A673 (cell line): ENCODE data around the gene GAL3ST2. TPM values are rescaled to one million over a fixed set of nuclear protein-coding genes. Genes with fewer than 3 reads are reported as not detected.

Source experiments
- BruUV-seq: library from RNA; stranded (reverse); fragments of 400-500 nt; replicated peaks from 2 replicates; lab custom pipeline; 2021; lab: Mats Ljungman, UMichigan
- CTCF ChIA-PET: fragments of 300-600 bp; sonication (Branson Sonifier 250); formaldehyde crosslinking; loops from one replicate; lab custom pipeline; 2022; ENCODE audit warnings: antibody characterized with exemption; lab: Charles Lee
- POLR2A ChIA-PET: fragments of 300-600 bp; sonication (Branson Sonifier 250); formaldehyde crosslinking; loops from one replicate; lab custom pipeline; 2022; ENCODE audit warnings: antibody characterized with exemption; ENCODE audit not compliant: low non-redundant PET; lab: Charles Lee
- DNase-seq: peaks from one replicate; pipeline ENCODE4 v3.0.0-alpha.2; 2015; ENCODE audit warnings: low spot score
- H3K27ac ChIP-seq: fragments of 200-600 bp; sonication (generic); 2 replicates; pipeline ENCODE4 v1.5.1; 2016; ENCODE audit warnings: mixed run types, low read depth, mild to moderate bottlenecking, mixed read lengths, antibody characterized with exemption, low read length; ENCODE audit not compliant: poor library complexity, severe bottlenecking
- H3K27me3 ChIP-seq: fragments of 200-600 bp; sonication (generic); replicated peaks from 2 replicates; pipeline ENCODE4 v1.6.1; 2017; ENCODE audit warnings: mixed run types, low read depth, mild to moderate bottlenecking, mixed read lengths, antibody characterized with exemption, low read length; ENCODE audit not compliant: insufficient read depth, poor library complexity
- H3K36me3 ChIP-seq: fragments of 200-600 bp; sonication (generic); 2 replicates; pipeline ENCODE4 v1.6.1; 2016; ENCODE audit warnings: mixed run types, mild to moderate bottlenecking, mixed read lengths, antibody characterized with exemption, low read length; ENCODE audit not compliant: insufficient read depth, poor library complexity, severe bottlenecking
- H3K4me1 ChIP-seq: fragments of 200-600 bp; sonication (generic); 2 replicates; pipeline ENCODE4 v1.6.1; 2017; ENCODE audit warnings: mixed run types, mild to moderate bottlenecking, mixed read lengths, antibody characterized with exemption, low read length; ENCODE audit not compliant: insufficient read depth, poor library complexity, severe bottlenecking
- H3K4me3 ChIP-seq: fragments of 200-600 bp; sonication (generic); 2 replicates; pipeline ENCODE4 v1.5.1; 2016; ENCODE audit warnings: low read depth, mixed run types, mild to moderate bottlenecking, mixed read lengths, low read length; ENCODE audit not compliant: poor library complexity, severe bottlenecking
- H3K9me3 ChIP-seq: fragments of 200-600 bp; sonication (generic); 2 replicates; pipeline ENCODE4 v1.6.1; 2016; ENCODE audit warnings: mixed run types, low read depth, mild to moderate bottlenecking, mixed read lengths, antibody characterized with exemption, low read length; ENCODE audit not compliant: poor library complexity, severe bottlenecking
- CTCF ChIP-seq: fragments of 300-800, 200-600 bp; sonication (generic); conservative IDR thresholded peaks from 2 replicates; pipeline ENCODE4 v1.5.1; 2017; ENCODE audit warnings: low read depth, mild to moderate bottlenecking, antibody characterized with exemption, low read length, moderate library complexity, mixed read lengths
- EZH2 ChIP-seq: fragments of 200-600 bp; sonication (generic); IDR thresholded peaks from 2 replicates; pipeline ENCODE4 v1.6.1; 2017; ENCODE audit warnings: borderline replicate concordance, low read depth, mild to moderate bottlenecking, mixed read lengths, antibody characterized with exemption, low read length; ENCODE audit not compliant: poor library complexity, severe bottlenecking
- intact Hi-C: fragments of 100-400 bp; cut with micrococcal nuclease; formaldehyde crosslinking; loops from one replicate; pipeline ENCODE4 v1.10.0; 2022; ENCODE audit not compliant: unreplicated experiment
- total RNA-seq: library from RNA; stranded (reverse); gene quantifications from 2 replicates; pipeline ENCODE4 v1.2.3, GENCODE V29; 2021

The GAL3ST2 gene
- total RNA-seq, 1 experiment from 2014 or later = 5.0 TPM

- peak overlapping the region; percentile 90 for H3K27ac ChIP-seq
- ChIA-PET POLR2A (no interaction called here), CTCF (no interaction called here)
- TF ChIP-seq CTCF = no peak
- TF ChIP-seq EZH2 = no peak
- peak; percentile 48 for DNase-seq
- no TSS peak for BruUV-seq
- no peak overlapping the region for H3K4me3 ChIP-seq
- H3K27me3 ChIP-seq = no peaks in the 10 kb centered on the region
- intact Hi-C loops = no loop called here
- H3K4me1 ChIP-seq = peaks cover 55% of the 10 kb centered on the region
- no peaks in the 10 kb centered on the region for H3K36me3 ChIP-seq
- no peaks in the 10 kb centered on the region for H3K9me3 ChIP-seq
Measured at GRCh38 chr2:241775223-241776177, 1.1 kb upstream of the GAL3ST2 start.

GRCh38 chr2:241777170-241777685, 606 bp downstream of the GAL3ST2 start:
- Histone ChIP-seq H3K36me3 (no peaks in the 10 kb centered on the region), H3K27me3 (no peaks in the 10 kb centered on the region), H3K4me3 (no peak overlapping the region), H3K27ac (peak overlapping the region; percentile 47), H3K4me1 (peaks cover 38% of the 10 kb centered on the region), H3K9me3 (peaks cover 5% of the 10 kb centered on the region)
- intact Hi-C loops = no loop called here
- CTCF ChIA-PET = no interaction called here
- no peak for DNase-seq
- TF ChIP-seq CTCF (no peak), EZH2 (no peak)
- POLR2A ChIA-PET = interaction anchor here (0.5 kb wide), 1 partner anchor 481 kb away, joined by 4 read pairs; no protein-coding TSS in a partner anchor
- BruUV-seq = no TSS peak

GRCh38 chr2:241777686-241778627, 1.3 kb downstream of the GAL3ST2 start:
- H3K27me3 ChIP-seq = no peaks in the 10 kb centered on the region
- DNase-seq = no peak
- intact Hi-C loops = no loop called here
- no peak for TF ChIP-seq CTCF
- TF ChIP-seq EZH2 = no peak
- peaks cover 12% of the 10 kb centered on the region for H3K9me3 ChIP-seq
- H3K27ac ChIP-seq = no peak overlapping the region
- peaks cover 31% of the 10 kb centered on the region for H3K4me1 ChIP-seq
- POLR2A ChIA-PET = no interaction called here
- no peaks in the 10 kb centered on the region for H3K36me3 ChIP-seq
- BruUV-seq = no TSS peak
- no peak overlapping the region for H3K4me3 ChIP-seq
- CTCF ChIA-PET = no interaction called here
